Right lobe of liver (tissue), 6 donors: ENCODE measurements around the gene XRN1. TPM values are rescaled to one million over a fixed set of nuclear protein-coding genes. Genes with fewer than 3 reads are reported as not detected.
"Not testable (repeated sequence)": the region's sequence is repeated elsewhere in the genome, so short reads cannot be mapped to it uniquely, and the experiment has no call there.

Experiments used
- ATAC-seq, 4 donors: fragments of 200-7000 bp; cut with Tn5 transposase; one replicate each; pipeline ENCODE4 v1.9.1; 2020; ENCODE audit warnings: mild to moderate bottlenecking in 4 of 4, moderate library complexity in 4 of 4
- DNase-seq, 3 donors: peaks; one replicate each; pipeline ENCODE4 v3.0.0-alpha.2; 2020
- H3K27ac ChIP-seq, 3 donors: fragments of 200-600 bp; one replicate each; pipeline ENCODE4 v1.8.0; 2022
- H3K27me3 ChIP-seq, 2 donors: fragments of 200-600 bp; one replicate each; pipeline ENCODE4 v1.8.0; 2022
- H3K36me3 ChIP-seq, 4 donors: fragments of 200-600 bp; sonication (generic) in 1 of 4; one replicate each; pipeline versions ENCODE4 v1.5.1 to v1.8.0; 2017 to 2022; ENCODE audit warnings: control low read depth in 1 of 4
- H3K4me1 ChIP-seq, 4 donors: fragments of 200-600 bp; sonication (generic) in 1 of 4; one replicate each; pipeline versions ENCODE4 v1.5.1 to v1.8.0; 2017 to 2022; ENCODE audit warnings: control low read depth in 1 of 4
- H3K4me3 ChIP-seq, 3 donors: fragments of 200-600 bp; one replicate each; pipeline ENCODE4 v1.8.0; 2022
- H3K9me3 ChIP-seq, 4 donors: fragments of 200-600 bp; sonication (generic) in 1 of 4; one replicate each; pipeline versions ENCODE4 v1.5.1 to v1.8.0; 2017 to 2022; ENCODE audit warnings: control low read depth in 1 of 4
- CTCF ChIP-seq, 4 donors: fragments of 200-600 bp in 3 of 4; fragments of 450-650 bp in 1 of 4; IDR thresholded peaks; one replicate each; pipeline versions ENCODE4 v1.5.1 to v1.8.0; 2016 to 2022; ENCODE audit warnings: antibody characterized with exemption in 4 of 4, mild to moderate bottlenecking in 2 of 4
- POLR2A ChIP-seq: fragments of 450-650 bp; IDR thresholded peaks from one replicate; pipeline ENCODE4 v1.6.1; 2017; ENCODE audit warnings: antibody characterized with exemption, mild to moderate bottlenecking
- WGBS: methylation state at CpG from one replicate; pipeline ENCODE4 v1.1.6; 2018; ENCODE audit warnings: low coverage, low lambda C conversion rate; ENCODE audit not compliant: insufficient coverage; ENCODE audit errors: missing lambda C conversion rate; 5-methylcytosine and 5-hydroxymethylcytosine counted together
- intact Hi-C, 2 donors: fragments of 100-400 bp; cut with DNase I; formaldehyde crosslinking; loops; one replicate each; pipeline versions ENCODE4 v1.11.2 to v1.14.1; 2022
- total RNA-seq, 6 experiments: library from RNA; depleted of rRNA in 2 of 6; stranded (reverse); fragments of >200 nt in 2 of 6; fragmentation: NEBNext Ultra II Directional in 3 of 6; extraction: Animal tissue kit (Norgen Biotek cat#: 25700) in 3 of 6; gene quantifications; one replicate each; pipeline versions ENCODE4 v1.1.0 to v1.2.4, GENCODE V29; 2016 to 2023
- donor health status: DM: no; HTN: yes; CAD: no.
- donor health status: DM: no; HTN: no; CAD: no.
- donor health status: DM: no; HTN: no; CAD: no.
- donor health status: DM: no; HTN: yes; CAD: no.
- donor health status: DM: no; HTN: yes; CAD: no.

Gene XRN1
- total RNA-seq, 6 experiments from 2014 or later = 21.4 to 30.8 (median 24.8) TPM

GRCh38 chr3:142450189-142450588, 2.4 kb upstream of the XRN1 start:
- DNase-seq (no peak), ATAC-seq (no peak)
- intact Hi-C loops = no loop called here

GRCh38 chr3:142447301-142447851, 461 bp downstream of the XRN1 start:
- Histone ChIP-seq H3K27me3 (no peaks in the 10 kb centered on the region), H3K4me3 (peak overlapping the region; percentile 80 to 88 (median 82)), H3K9me3 (no peaks in the 10 kb centered on the region), H3K36me3 (no peaks in the 10 kb centered on the region), H3K4me1 (peaks cover 0 to 20% (median 2%) of the 10 kb centered on the region in 4 donors), H3K27ac (peak overlapping the region; percentile 98 to 100 (median 98))
- TF ChIP-seq CTCF (IDR thresholded peaks at IDR 0.05) (no peak), POLR2A (no peak)
- peak; percentile 57 to 65 (median 60) for DNase-seq
- peak; percentile 51 to 64 (median 58) for ATAC-seq
- intact Hi-C loops = no loop called here
- WGBS = 0% methylated on average over 17 of the region's 35 CpGs

More at GRCh38 chr3:142450189-142450588, 2.4 kb upstream of the XRN1 start:
- 69% methylated on average over 3 of the region's 3 CpGs for WGBS
- Histone ChIP-seq H3K27ac (no peak overlapping the region), H3K36me3 (no peaks in the 10 kb centered on the region), H3K4me1 (peaks cover 0 to 15% (median 0%) of the 10 kb centered on the region in 4 donors), H3K4me3 (no peak overlapping the region), H3K9me3 (no peaks in the 10 kb centered on the region), H3K27me3 (no peaks in the 10 kb centered on the region)
- TF ChIP-seq POLR2A = no peak
- no peak for TF ChIP-seq CTCF (IDR thresholded peaks at IDR 0.05)

- no peaks in the 10 kb centered on the region for H3K36me3 ChIP-seq
- 21% methylated on average over 6 of the region's 6 CpGs for WGBS
- intact Hi-C loops = no loop called here
- TF ChIP-seq POLR2A (no peak), CTCF (IDR thresholded peaks at IDR 0.05) (no peak)
- DNase-seq (no peak), ATAC-seq (peak; percentile 25 to 50 (median 46))
- H3K4me1 ChIP-seq = peaks cover 0 to 20% (median 2%) of the 10 kb centered on the region in 4 donors
- no peaks in the 10 kb centered on the region for H3K27me3 ChIP-seq
- no peaks in the 10 kb centered on the region for H3K9me3 ChIP-seq
- peak overlapping the region; percentile 80 to 88 (median 82) for H3K4me3 ChIP-seq
- peak overlapping the region; percentile 30 to 100 (median 98) for H3K27ac ChIP-seq
Measured at GRCh38 chr3:142445816-142446254, 2.0 kb downstream of the XRN1 start.

GRCh38 chr3:142444343-142444742, 3.5 kb downstream of the XRN1 start:
- Histone ChIP-seq H3K27me3 (no peaks in the 10 kb centered on the region), H3K36me3 (no peaks in the 10 kb centered on the region), H3K9me3 (no peaks in the 10 kb centered on the region), H3K4me1 (peaks cover 0 to 21% (median 2%) of the 10 kb centered on the region in 4 donors), H3K4me3 (no peak overlapping the region), H3K27ac (no peak overlapping the region)
- WGBS = 69% methylated on average over 10 of the region's 11 CpGs
- intact Hi-C loops = no loop called here
- no peak for ATAC-seq
- TF ChIP-seq POLR2A (no peak), CTCF (IDR thresholded peaks at IDR 0.05) (no peak)
- DNase-seq = no peak

GRCh38 chr3:142443060-142443459, 4.8 kb downstream of the XRN1 start:
- H3K27me3 ChIP-seq, ATAC-seq, H3K36me3 ChIP-seq, H3K9me3 ChIP-seq, H3K4me3 ChIP-seq, DNase-seq, intact Hi-C loops, H3K27ac ChIP-seq: not testable (repeated sequence)
- peaks cover 0 to 20% (median 2%) of the 10 kb centered on the region in 4 donors for H3K4me1 ChIP-seq
- WGBS = 91% methylated on average over 9 of the region's 12 CpGs

- intact Hi-C loops, H3K36me3 ChIP-seq, H3K9me3 ChIP-seq, H3K27me3 ChIP-seq: not testable (repeated sequence)
- DNase-seq (peak in 2 of 3 donors; percentile 31 to 61), ATAC-seq (peak; percentile 48 to 75 (median 56))
- H3K4me1 ChIP-seq = peaks cover 0 to 22% (median 10%) of the 10 kb centered on the region in 4 donors
- peak overlapping the region in 1 of 3 donors; percentile 54 for H3K27ac ChIP-seq
- peak overlapping the region in 1 of 3 donors; percentile 6 for H3K4me3 ChIP-seq
- 41% methylated on average over 11 of the region's 15 CpGs for WGBS
Measured at GRCh38 chr3:142439499-142440220, 8.2 kb downstream of the XRN1 start.

- WGBS = 92% methylated on average over 8 of the region's 11 CpGs
- H3K9me3 ChIP-seq, H3K4me3 ChIP-seq, H3K36me3 ChIP-seq, H3K27me3 ChIP-seq, ATAC-seq, intact Hi-C loops, H3K27ac ChIP-seq, DNase-seq: not testable (repeated sequence)
- H3K4me1 ChIP-seq = peaks cover 0 to 37% (median 10%) of the 10 kb centered on the region in 4 donors
Measured at GRCh38 chr3:142438096-142438495, 9.7 kb downstream of the XRN1 start.
